ENCODE data around the gene PTCRA.
"Not testable (repeated sequence)": the region's sequence is repeated elsewhere in the genome, so short reads cannot be mapped to it uniquely, and the experiment has no call there.

Gene PTCRA

GRCh38 chr6:42947950-42948349, 32.1 kb downstream of the PTCRA start:
- TF ChIP-seq GATA1 (IDR thresholded peaks at IDR 0.05; ENCODE audit: low read depth, low read length): no peak
- TF ChIP-seq POLR2A (IDR thresholded peaks at IDR 0.05; ENCODE audit: low read length): no peak
- DNase-seq: no peak

- TF ChIP-seq POLR2A (IDR thresholded peaks at IDR 0.05; ENCODE audit: low read length): no peak
- TF ChIP-seq GATA1 (IDR thresholded peaks at IDR 0.05; ENCODE audit: low read depth, low read length): no peak
- no peak for DNase-seq
These were observed 36.5 kb downstream of the PTCRA start for GRCh38 chr6:42952389-42952788.

GRCh38 chr6:42954405-42954804, 38.6 kb downstream of the PTCRA start:
- DNase-seq: not testable (repeated sequence)

GRCh38 chr6:42958125-42958524, 42.3 kb downstream of the PTCRA start:
- DNase-seq: peak; percentile 21 to 35
- TF ChIP-seq GATA1 (IDR thresholded peaks at IDR 0.05; ENCODE audit: low read depth, low read length) (no peak), POLR2A (IDR thresholded peaks at IDR 0.05; ENCODE audit: low read length) (no peak)

- DNase-seq: no peak
- TF ChIP-seq GATA1 (IDR thresholded peaks at IDR 0.05; ENCODE audit: low read depth, low read length) (no peak), POLR2A (IDR thresholded peaks at IDR 0.05; ENCODE audit: low read length) (no peak)
These were observed 44.0 kb downstream of the PTCRA start for GRCh38 chr6:42959917-42960242.

GRCh38 chr6:42960243-42961019, 44.6 kb downstream of the PTCRA start, which contains the start of gene GNMT:
TSS of gene GNMT (plus strand) at chr6:42960754. CDS start at chr6:42960768, 14 bp downstream.
- DNase-seq: peak; percentile 25 to 41
- no peak for TF ChIP-seq GATA1 (IDR thresholded peaks at IDR 0.05; ENCODE audit: low read depth, low read length)
- TF ChIP-seq POLR2A (IDR thresholded peaks at IDR 0.05; ENCODE audit: low read length): no peak

- no peak for TF ChIP-seq GATA1 (IDR thresholded peaks at IDR 0.05; ENCODE audit: low read depth, low read length)
- TF ChIP-seq POLR2A (IDR thresholded peaks at IDR 0.05; ENCODE audit: low read length): no peak
- no peak for DNase-seq
These were observed 45.2 kb downstream of the PTCRA start for GRCh38 chr6:42961020-42961470.

GRCh38 chr6:42962096-42962495, 46.2 kb downstream of the PTCRA start:
- TF ChIP-seq GATA1 (IDR thresholded peaks at IDR 0.05; ENCODE audit: low read depth, low read length) (no peak), POLR2A (IDR thresholded peaks at IDR 0.05; ENCODE audit: low read length) (no peak)
- no peak for DNase-seq

GRCh38 chr6:42962502-42963178, 46.8 kb downstream of the PTCRA start:
- no peak for TF ChIP-seq POLR2A (IDR thresholded peaks at IDR 0.05; ENCODE audit: low read length)
- TF ChIP-seq GATA1 (IDR thresholded peaks at IDR 0.05; ENCODE audit: low read depth, low read length): no peak
- no peak for DNase-seq

- no peak for DNase-seq
- TF ChIP-seq GATA1 (IDR thresholded peaks at IDR 0.05; ENCODE audit: low read depth, low read length) (no peak), POLR2A (IDR thresholded peaks at IDR 0.05; ENCODE audit: low read length) (no peak)
These were observed 47.5 kb downstream of the PTCRA start for GRCh38 chr6:42963179-42963854.

GRCh38 chr6:42963855-42964605, 48.2 kb downstream of the PTCRA start:
- DNase-seq: peak; percentile 70 to 73
- no peak for TF ChIP-seq POLR2A (IDR thresholded peaks at IDR 0.05; ENCODE audit: low read length)
- TF ChIP-seq GATA1 (IDR thresholded peaks at IDR 0.05; ENCODE audit: low read depth, low read length): no peak

- no peak for DNase-seq
- TF ChIP-seq POLR2A (IDR thresholded peaks at IDR 0.05; ENCODE audit: low read length) (no peak), GATA1 (IDR thresholded peaks at IDR 0.05; ENCODE audit: low read depth, low read length) (no peak)
These were observed 50.7 kb downstream of the PTCRA start for GRCh38 chr6:42966571-42966970.

- DNase-seq: no peak
- no peak for TF ChIP-seq POLR2A (IDR thresholded peaks at IDR 0.05; ENCODE audit: low read length)
These were observed 51.4 kb downstream of the PTCRA start for GRCh38 chr6:42967228-42967627.

Data from erythroblast (primary cell).